Retinal pigment epithelial cell (primary cell): ENCODE data around the gene MAPK12.

Experiments used
- DNase-seq: peaks from one replicate; pipeline ENCODE4 v3.0.0-alpha.2; 2010; ENCODE audit warnings: low read depth
- H3K4me3 ChIP-seq: 2 replicates; pipeline ENCODE4 v1.5.1; 2011; ENCODE audit warnings: mild to moderate bottlenecking, low read length, control low read depth, moderate library complexity
- TF ChIP-seq, protein P1 (sequence below): conservative IDR thresholded peaks from 2 replicates; pipeline ENCODE4 v1.5.1; 2011; ENCODE audit warnings: low read depth, low read length, control low read depth, inconsistent platforms

The MAPK12 gene

DNA sequence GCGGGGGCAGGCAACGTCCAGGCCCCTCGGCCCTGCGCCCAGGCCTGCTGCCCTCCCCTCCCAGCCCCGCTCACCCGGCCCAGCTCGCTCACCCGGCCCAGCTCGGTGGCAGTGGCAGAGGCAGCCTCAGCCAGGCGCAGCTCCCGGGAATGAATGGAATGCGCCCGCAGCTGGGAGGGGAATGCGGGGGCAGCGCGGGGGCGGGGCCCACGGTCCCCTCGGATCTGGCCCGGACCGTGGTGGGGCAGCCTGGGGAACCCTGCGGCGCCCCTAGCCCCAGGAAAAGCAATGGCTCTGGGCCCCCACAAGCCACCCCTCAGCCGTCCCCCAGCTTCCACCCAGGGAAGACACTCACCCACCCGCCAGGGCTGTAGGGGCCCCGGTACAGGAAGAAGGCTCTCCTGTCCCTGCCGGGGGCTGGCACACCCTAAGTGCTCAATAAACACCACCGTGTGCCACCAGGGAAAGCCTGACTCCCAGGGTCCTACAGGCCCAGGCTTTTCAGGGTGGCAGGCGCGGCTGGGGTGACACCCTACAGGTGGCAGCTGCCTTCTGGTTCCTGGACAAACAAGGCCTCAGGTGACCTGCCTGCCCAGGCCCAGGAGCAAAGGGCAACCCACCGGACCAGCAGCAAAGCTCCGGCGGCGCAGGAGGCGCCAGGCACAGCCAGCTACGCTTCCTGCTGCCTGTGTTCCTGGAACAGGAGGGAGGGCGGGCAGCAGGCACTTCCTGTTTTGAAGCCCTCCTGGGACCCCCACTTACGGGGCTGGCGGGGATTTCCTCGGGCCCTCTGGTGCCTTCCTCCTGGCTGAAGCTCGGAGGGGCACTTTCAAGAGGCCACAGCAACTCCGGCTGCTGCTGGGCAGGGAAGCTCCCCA lies 32.2 kb upstream of the MAPK12 start:
- DNase-seq, result peak; percentile 86
- TF ChIP-seq, protein P1, sequence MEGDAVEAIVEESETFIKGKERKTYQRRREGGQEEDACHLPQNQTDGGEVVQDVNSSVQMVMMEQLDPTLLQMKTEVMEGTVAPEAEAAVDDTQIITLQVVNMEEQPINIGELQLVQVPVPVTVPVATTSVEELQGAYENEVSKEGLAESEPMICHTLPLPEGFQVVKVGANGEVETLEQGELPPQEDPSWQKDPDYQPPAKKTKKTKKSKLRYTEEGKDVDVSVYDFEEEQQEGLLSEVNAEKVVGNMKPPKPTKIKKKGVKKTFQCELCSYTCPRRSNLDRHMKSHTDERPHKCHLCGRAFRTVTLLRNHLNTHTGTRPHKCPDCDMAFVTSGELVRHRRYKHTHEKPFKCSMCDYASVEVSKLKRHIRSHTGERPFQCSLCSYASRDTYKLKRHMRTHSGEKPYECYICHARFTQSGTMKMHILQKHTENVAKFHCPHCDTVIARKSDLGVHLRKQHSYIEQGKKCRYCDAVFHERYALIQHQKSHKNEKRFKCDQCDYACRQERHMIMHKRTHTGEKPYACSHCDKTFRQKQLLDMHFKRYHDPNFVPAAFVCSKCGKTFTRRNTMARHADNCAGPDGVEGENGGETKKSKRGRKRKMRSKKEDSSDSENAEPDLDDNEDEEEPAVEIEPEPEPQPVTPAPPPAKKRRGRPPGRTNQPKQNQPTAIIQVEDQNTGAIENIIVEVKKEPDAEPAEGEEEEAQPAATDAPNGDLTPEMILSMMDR, result no peak
- peak overlapping the region; percentile 52 for H3K4me3 ChIP-seq

DNA sequence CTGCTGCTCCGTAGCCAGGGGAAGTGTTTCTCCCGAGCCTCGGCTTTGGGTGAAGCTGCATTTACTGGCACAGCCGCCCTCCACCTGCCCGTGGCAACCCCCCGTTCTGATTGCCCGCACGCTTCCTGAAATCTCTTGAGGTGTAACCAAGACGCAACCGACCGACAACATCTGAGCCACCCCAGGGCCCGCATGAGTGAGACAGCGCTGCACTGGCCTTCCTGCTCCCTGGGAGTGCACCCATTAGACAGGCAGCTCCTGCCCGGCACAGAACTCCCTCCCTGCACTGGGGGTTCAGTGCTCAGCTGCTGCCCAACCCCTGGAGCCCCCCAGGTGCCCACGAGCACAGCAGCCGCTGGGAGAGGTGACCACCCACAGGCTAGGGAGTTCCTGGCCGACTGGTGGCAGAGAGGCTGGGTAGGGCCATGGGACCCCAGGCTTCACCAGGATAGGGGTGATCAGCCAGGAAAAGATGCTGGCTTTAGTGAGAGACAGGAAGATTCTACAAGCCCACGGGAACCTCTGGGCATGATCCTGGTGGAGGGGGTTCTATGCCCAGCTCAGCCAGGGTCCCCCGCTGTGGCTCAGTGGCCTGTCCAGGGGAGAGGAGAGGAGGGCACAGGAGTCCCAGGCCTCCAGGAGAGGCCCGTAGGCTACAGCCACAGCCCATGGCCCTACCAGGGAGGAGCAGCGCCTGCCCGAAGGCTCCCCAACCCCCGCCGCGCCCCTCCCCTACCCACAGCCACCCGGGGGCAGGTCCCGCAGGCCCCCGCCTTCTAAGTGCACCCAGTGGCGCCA lies 31.4 kb upstream of the MAPK12 start:
- TF ChIP-seq, protein P1, result no peak
- peak overlapping the region; percentile 52 for H3K4me3 ChIP-seq
- DNase-seq, result no peak

DNA sequence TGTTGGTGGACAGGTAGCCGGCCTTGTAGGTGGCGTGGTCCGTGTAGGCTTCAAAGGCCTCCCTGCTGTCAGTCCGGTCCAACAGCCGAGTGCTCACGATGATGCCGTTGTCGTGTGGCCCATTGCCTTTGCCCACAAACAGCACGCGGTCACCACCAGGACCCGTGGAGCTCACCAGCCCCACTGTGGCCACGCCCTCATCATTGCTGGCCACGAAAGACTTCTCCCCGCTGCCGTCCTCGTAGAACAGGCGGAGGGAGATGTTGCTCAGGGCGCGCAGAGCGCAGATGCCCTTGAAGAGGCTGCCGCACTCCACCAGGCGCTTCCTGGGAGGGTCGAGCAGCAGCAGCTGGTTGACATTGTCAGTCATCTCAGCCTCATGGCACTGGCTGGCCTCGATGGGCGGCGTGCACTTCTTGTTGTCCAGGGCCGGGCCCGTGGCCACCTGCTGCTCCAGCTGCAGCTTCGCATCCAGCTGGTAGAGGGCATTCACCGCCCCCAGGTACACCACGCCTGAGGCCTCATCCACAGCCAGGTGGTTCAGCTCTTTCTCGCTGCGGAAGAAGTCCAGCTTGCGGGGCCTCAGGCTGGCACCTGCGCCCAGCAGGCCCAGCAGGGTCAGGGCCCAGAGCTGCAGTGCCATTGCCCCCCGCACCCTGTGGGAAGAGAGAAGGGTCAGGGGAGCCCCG lies 28.6 kb upstream of the MAPK12 start:
- TF ChIP-seq, protein P1, result no peak
- H3K4me3 ChIP-seq, result no peak overlapping the region
- DNase-seq, result no peak

DNA sequence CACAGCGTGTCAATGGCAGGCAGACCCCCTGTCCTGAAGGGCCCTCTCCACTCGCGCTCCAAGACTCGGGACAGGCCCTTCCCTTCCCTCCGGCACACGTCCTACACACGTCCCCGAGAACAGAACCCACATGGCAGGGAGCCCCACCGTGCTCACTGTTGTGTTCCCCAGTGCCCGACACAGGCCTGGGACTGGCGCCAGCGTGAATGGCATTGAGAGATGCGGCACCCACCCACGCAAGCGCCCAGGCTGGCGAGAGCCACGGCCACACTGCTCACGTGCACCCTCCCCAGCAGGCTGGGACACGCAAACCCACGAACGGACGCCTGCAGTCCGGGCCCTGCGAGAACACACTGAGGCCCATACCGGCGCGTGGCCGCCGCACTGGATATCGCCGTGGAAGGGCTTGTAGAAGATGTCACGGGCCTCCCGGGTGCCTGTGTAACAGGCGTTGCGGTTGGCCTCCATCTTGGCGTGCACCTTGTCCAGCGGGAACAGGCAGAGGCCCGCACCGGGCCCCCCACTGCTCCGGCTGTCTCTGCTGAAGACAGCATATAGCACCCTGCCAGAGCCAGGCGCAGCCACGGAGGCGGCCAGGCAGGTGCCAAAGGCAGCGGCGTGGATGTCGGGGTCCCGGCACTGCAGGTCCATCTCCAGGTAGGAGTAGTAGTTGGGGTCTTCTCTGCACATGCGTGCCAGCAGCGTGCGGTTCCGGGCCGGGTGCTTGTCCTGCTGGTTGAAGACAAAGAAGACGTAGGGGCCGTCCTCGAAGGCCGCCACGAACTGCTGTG lies 27.9 kb upstream of the MAPK12 start:
- H3K4me3 ChIP-seq, result no peak overlapping the region
- TF ChIP-seq, protein P1, result no peak
- DNase-seq, result no peak

DNA sequence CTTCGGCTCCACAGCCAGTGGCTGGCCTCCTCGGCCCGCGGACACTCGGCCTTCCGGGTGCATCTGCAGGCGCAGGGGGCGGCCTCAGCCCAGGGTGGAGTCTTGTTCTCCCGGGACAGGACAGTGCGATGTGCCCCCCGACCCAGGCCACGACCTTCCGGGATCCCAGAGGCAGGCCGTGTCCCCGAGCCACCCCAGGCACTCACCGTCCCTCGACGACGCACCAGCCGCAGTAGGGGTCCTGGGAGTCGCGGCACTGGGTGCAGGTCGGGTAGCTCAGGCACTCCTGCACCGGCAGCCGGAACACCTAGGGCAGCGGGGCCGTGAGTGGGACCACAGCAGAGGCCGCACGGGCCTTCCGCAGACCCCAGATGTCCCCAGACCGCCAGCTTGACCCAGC lies 26.2 kb upstream of the MAPK12 start:
- no peak overlapping the region for H3K4me3 ChIP-seq
- no peak for DNase-seq
- TF ChIP-seq, protein P1, result no peak

DNA sequence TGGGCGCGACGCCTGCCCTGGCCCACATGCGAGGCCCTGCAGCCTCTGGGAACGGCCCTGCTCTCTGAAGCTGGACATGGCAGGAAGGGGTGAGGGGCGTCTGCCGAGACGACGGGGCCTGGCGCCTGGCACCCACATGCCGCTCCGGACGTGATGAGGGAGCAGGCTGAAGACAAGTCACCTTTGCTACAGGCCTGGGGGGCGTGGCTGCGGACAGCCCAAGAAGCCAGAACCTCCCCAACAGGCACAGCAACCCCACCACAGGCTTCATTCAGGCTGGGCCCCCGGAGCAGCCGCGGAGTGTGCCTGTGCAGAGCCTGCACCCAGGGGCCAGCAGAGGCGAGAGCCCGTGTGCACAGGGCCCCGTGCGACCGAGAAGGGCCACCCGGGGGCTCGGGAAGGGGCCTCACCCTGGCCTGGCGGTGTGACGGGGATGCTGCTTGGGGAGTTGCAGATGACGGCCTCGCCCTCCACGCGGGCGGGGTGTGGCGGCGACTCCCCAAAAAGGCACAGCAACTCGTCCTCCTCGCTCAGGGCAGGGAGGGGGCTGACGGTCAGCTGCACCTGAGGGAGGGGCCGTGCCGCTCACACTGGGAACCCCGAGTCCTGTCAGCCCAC lies 25.3 kb upstream of the MAPK12 start:
- TF ChIP-seq, protein P1, result no peak
- no peak for DNase-seq
- no peak overlapping the region for H3K4me3 ChIP-seq
